GOT3 (cell line): ENCODE measurements around the gene PLXND1.
"Not testable (repeated sequence)": the region's sequence is repeated elsewhere in the genome, so short reads cannot be mapped to it uniquely, and the experiment has no call there.

Experiments used
- DNase-seq: peaks from one replicate; lab custom pipeline; 2025; ENCODE audit warnings: mixed read lengths; lab: John Stamatoyannopoulos, UW

The PLXND1 gene, protein sequence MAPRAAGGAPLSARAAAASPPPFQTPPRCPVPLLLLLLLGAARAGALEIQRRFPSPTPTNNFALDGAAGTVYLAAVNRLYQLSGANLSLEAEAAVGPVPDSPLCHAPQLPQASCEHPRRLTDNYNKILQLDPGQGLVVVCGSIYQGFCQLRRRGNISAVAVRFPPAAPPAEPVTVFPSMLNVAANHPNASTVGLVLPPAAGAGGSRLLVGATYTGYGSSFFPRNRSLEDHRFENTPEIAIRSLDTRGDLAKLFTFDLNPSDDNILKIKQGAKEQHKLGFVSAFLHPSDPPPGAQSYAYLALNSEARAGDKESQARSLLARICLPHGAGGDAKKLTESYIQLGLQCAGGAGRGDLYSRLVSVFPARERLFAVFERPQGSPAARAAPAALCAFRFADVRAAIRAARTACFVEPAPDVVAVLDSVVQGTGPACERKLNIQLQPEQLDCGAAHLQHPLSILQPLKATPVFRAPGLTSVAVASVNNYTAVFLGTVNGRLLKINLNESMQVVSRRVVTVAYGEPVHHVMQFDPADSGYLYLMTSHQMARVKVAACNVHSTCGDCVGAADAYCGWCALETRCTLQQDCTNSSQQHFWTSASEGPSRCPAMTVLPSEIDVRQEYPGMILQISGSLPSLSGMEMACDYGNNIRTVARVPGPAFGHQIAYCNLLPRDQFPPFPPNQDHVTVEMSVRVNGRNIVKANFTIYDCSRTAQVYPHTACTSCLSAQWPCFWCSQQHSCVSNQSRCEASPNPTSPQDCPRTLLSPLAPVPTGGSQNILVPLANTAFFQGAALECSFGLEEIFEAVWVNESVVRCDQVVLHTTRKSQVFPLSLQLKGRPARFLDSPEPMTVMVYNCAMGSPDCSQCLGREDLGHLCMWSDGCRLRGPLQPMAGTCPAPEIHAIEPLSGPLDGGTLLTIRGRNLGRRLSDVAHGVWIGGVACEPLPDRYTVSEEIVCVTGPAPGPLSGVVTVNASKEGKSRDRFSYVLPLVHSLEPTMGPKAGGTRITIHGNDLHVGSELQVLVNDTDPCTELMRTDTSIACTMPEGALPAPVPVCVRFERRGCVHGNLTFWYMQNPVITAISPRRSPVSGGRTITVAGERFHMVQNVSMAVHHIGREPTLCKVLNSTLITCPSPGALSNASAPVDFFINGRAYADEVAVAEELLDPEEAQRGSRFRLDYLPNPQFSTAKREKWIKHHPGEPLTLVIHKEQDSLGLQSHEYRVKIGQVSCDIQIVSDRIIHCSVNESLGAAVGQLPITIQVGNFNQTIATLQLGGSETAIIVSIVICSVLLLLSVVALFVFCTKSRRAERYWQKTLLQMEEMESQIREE (N-terminal part only)

DNA sequence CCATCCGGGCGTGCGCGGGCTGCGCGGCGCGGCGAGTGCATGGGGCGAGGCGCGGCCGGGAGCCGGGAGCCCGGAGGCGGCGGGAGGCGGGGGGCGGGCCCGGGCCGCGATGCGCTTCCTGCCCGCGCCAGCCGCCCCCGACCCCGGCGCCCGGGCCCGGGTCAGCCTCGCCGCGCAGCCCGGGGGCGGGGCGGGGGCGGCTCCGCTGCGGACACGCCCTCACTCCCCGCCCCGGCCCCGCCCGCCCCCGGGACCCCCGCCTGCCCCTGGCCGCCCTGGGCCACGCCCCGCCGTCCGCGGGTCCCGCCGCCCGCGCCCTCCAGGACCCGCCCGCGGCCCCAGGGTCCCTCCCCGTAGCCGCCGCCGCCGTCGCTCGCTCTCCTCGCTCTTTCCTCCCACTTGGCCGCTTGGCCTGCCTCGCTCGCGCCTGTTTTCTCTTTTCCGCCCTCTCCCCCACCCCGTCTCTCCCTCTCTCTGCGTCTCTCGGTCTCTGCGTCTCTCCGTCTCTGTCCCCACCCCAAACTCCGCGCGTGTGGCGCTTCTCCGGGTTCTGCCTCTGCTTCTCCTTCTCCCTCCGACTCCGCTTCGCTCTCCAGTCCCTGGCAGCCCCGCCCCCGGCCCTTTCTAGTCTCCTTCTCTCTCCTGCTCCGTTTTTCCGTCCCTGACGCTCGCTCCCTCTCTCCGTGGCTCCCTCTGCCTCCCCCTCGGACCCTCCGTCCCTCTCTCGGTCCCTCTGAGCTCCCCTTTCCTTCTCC, at the start of gene PLXND1:
PLXND1 (minus strand) TSS at position 41 of the 755 bp plus-strand sequence; CDS start at position 4, 37 bp downstream.
- DNase-seq: peak; percentile 25

DNA sequence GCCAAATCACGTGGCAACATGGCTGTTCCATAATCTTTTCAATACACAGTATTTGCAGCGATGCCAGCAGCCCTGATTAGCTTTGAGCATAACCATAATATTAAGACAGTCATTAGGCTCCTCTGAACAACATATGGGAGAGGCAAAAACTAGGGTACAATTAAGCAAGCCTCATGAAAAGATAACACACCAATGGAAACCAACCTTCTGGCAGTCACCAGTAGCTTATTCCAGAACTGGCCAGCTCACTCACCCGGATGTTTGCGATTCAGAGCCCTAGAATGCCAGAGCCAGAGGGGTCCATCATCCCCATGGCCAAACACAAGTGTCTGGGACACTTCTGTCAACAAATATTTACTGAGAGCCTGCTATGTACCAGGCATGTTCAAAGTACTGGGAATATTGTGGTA, 48.8 kb upstream of the PLXND1 start:
- no peak for DNase-seq

DNA sequence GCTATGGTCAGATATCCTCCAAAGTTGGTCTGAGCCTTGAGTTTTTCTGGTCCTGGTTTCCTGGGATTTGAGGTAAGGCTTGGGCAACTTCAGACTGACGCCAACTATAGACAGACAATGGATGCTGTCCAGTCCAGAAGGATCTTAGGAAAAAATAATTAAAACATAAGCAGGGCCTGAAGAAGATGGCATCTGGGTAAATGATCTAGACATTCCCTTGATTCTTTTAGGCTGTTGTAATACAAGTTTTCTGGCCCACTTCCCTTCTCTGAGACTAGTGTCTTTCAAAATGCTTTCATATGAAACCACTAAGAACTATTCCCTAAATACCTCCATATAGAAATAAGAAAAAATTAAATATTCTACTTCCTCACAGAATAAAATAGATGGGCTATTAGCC, 47.7 kb upstream of the PLXND1 start:
- no peak for DNase-seq

DNA sequence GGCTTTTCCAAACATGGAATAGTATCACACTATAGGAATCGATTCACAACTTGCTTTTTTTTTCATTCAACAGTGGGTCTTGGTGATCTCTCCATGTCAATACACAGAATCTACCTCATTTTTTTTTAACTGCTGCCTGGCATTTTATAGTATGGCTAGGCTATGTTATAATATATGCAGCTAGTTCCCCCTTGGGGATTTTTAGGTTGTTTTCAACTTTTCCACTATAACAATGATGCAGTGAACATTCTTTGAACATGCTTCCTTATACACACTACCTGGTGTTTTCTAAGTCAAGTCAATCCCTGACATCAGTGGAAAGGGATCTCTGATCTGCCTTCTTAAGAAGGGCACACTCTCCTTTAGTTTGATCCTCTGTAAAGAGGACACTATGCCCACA, 46.5 kb upstream of the PLXND1 start:
- DNase-seq: no peak

DNA sequence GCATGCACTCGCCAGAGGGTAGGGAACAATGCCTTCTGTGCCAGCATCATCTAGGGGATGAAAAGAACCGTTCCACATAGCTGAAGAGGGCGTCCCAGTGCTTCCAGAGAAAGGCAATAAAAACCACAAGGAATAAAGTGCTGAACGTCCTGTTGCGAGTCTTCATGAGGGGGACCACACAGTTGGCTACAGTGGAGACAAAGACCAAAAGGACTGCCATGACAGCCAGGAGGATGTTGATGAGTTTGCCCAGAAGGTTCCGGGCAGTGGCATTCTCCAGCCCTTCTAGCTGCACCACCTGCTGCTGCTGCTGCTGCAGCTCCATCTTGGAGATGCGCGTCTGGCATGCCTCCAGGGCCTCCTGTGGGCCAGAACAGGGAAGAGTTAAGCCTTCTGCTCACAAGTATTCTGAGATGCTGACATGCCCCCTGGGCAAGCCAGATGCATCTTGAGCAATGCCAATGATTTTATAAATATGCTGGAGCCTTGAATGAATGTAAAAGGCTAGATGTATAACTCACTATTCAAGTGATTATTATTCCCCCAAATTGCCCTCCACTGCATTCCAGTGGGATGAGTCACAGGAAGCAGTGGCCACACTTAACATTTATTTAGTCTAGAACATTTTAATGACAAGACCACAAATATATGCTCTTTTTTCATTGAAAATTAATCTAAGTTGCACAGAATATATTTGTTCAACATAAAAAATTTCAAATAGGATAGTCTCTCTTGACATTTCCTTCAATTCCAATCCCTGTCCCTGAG, 45.1 kb upstream of the PLXND1 start:
- DNase-seq: no peak

DNA sequence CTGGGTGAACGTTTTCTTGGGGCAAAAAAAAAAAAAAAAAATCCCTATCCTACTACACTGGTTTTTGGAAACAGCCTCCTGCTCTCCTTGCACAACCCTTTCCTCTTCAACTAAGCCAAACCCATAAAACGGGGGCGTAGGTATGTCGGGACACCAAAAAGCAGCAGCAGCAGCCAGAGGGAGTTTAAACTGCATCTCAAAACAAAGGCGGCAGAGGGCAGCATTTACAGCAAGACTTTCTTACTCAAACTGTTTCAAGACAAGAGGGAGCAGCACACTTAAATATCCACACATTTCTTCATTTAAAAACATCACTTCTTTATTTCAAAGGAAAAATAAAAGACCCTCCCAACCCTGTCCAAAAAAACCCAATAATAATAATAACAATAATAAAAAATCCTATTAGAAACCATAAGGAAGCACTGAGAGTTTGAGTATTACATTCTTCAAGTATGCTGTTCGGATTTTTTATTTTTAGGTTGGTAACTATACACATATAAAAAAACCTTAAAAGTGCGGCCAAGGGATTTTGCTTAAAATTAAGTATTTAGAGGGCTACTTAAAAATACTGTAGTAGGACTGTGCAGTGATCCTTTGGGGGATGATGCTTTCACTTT, 43.9 kb upstream of the PLXND1 start:
- DNase-seq: peak; percentile 20

DNA sequence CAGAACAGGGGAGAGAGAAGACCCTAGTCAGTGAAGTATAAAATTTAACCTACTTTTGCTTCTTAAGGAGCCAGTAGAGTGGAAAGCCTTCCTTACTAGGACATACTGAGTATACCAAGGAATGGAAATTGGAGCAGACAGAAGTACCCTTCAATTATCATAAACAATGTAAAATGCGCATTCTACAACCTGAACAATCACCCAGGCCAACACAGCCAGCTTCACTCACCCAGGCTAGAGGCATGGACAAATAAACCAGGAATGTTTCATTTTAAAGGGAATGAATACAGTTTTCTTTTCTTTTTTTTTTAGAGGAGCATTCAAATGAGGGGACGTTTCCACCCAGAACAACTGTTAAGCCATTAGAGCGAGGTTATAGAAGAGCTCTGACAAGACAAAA, 41.9 kb upstream of the PLXND1 start:
- no peak for DNase-seq

DNA sequence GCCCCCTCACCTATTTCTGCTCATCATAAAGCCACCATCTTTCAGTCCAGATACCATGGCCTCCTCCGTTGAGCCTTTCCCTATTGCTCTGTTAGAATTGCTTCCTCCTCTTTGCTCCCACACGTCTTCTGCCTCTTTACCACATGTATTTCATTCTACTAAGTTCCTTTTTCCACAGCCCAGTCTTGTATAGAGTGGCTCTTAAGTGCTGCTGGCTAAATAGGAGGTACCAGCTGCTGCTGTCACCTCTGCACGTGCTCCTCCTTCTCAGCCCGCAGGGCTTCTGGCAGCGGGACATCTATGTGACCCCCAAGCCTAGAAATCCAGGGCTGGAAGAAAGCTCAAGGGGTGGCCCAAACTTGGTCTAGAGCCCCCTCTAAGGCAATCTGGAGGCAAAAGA, 38.8 kb upstream of the PLXND1 start:
- DNase-seq: no peak

DNA sequence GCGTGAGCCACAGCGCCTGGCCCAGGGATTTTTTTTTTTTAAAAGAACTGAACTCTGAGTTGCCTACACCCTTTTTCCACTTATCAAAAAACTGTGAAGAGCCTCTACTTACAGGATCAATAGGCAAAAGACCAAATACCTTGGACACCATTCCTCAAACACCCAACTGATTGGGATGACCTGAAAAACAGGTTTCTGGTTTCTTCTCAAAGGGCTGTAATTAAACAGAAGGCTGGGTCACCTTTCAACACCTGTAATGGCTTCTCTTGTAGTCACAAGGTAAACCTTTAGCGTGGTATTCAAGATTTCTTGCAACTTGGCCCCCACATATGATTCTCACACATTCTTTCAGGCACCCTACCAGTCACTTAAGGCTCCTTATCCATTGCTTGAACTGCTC, 38.4 kb upstream of the PLXND1 start:
- no peak for DNase-seq

DNA sequence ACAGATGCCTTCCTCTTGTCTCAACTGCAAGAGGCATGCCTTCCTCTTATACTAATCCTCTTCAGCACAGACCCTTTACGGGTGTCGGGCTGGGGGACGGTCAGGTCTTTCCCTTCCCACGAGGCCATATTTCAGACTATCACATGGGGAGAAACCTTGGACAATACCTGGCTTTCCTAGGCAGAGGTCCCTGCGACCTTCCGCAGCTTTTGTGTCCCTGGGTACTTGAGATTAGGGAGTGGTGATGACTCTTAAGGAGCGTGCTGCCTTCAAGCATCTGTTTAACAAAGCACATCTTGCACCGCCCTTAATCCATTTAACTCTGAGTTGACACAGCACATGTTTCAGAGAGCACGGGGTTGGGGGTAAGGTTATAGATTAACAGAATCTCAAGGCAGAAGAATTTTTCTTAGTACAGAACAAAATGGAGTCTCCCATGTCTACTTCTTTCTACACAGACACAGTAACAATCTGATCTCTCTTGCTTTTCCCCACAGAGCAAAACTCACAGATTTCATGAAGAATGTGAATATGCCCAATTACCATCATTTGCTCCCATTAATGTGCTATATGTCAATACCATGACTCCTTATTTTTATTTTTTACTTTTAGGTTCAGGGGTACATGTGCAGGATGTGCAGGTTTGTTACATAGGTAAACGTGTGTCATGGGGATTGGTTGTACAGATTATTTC, 35.2 kb upstream of the PLXND1 start:
- not testable (repeated sequence) for DNase-seq

DNA sequence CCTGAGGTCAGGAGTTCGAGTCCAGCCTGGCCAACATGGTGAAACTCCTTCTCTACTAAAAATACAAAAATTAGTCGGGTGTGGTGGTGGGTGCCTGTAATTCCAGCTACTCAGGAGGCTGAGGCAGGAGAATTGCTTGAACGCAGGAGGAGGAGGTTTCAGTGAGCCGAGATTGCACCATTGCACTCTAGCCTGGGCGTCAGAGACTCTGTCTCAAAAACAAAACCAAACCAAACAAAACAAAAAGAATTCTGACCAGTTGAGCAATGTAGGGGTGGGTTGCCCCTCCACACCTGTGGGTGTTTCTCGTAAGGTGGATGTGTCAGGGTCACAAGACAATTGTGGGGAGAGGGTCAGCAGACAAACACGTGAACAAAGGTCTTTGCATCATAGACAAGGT, 34.5 kb upstream of the PLXND1 start:
- DNase-seq: not testable (repeated sequence)

DNA sequence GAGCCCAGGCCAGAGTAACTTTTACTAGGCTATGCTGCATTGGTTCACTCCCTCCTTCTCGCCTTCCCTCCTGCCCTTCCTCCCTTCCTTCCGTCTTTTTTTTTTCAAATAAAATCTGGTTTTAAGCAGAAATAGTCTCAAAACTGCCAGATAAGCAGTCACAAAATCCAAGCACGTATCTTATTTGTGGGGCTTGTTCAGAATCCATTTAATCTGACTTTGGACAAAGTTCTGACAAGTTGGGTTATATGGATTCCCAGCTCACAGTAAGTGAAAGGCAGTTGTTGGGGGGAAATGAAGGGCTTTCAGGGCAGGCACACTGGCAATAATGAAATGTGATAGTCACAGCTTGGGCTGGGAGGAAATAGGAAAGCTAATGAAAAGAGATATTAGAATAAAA, 32.0 kb upstream of the PLXND1 start:
- no peak for DNase-seq

DNA sequence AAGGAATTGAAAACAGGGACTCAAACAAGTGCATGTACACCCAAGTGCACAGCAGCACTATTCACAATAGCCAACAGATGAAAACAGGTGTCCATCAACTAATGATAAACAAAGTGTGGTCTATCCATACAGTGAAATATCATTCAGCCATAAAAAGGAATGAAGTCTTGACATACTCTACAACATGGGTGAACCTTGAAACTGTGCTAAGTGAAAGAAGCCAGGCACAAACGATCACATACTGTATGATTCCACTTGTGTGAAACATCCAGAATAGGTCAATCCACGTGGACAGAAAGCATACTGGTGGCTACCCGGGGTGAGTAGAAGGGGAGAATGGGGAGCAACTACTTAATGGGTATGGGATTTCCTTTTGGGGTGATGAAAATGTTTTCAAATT, 29.6 kb upstream of the PLXND1 start:
- DNase-seq: no peak

DNA sequence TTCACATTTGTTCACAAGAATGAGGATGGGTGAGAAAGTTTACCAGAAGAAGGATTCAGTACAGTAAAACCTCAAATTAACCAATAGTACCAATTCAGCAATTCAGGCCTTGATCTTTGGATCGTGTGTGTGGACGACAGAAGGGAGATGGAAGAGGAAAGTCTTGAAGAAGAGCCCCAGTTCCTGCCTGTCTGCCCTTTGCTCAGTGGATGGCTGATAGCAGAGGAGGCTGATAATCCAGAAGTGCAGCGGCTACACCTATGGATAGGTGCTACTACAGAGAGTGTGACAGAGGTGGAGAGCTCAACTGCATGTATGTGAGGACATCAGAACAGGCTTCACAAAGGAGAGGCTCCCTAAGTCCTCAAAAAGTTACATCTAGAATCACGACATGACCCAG, 29.2 kb upstream of the PLXND1 start:
- DNase-seq: no peak

DNA sequence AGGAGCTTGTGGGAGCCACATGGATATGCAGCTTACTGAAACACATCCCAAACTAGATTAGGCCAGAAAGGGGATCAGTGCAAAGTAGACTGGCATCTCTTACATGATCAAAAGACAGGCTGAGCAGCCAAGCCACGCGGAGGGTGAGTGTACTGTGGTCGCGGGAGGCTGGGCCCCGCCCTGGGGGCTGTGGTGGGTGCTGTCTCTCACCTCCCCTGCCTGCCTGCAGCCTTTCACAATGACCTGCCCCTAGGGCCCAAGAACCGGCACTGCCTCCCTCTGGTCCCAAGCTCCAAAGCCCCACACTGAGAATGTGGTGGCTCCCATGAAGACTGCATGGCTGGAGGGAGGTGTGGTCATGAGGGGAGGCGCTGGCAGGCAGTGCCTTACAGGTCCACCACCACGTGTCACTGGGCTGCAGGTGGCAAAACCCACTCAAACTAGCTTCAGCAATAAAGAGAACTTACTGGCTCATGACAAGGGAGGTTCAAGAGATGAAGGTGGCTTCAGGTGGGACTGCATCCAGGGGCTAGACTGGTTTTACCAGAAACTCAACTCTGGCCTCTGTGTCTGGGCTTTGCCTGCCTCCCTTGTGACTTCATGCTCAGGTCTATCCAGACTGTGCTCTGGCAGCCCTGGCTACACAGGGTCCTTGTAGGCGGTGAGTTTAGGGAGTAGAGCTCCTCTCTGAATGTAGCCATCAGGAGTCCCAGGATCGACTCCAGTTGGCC, 27.4 kb upstream of the PLXND1 start:
- DNase-seq: no peak

DNA sequence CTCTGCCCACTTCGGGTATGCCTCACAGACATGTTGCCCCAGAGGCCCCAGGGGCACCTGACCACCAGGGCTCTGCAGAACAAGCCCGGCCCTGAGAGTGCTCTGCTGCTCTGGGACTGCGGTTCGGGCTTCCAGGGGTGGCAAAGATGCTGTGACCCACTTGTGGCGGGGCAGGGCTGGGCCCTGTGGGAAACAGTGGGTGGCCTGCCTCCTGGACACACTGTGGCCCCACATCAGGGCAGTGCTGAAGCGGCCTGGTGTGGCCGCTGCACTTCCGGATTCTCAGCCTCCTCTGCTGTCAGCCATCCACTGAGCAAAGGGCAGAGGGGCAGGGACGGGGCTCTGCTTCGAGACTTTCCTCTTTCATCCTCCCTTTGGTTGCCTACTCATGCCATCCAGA, 26.5 kb upstream of the PLXND1 start:
- no peak for DNase-seq

DNA sequence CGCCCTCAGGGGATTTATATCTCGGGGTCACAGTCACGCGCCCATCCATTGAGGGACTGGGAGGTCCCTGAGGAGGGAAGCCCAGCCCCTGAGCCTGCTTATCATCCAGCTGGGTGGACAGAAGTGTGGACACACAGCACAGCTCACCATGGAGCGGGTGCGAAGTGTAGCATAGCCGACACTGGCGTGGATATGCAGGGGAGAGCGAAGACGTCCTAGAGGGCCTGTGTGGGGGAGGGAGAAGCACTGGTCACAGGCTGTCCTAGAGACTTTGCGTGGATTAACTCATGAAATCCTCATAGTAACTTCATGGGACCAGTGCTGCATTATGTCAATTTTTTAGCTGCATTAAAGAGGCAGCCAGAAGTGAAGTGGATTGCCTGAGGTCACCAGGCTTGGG, 26.1 kb upstream of the PLXND1 start:
- no peak for DNase-seq

DNA sequence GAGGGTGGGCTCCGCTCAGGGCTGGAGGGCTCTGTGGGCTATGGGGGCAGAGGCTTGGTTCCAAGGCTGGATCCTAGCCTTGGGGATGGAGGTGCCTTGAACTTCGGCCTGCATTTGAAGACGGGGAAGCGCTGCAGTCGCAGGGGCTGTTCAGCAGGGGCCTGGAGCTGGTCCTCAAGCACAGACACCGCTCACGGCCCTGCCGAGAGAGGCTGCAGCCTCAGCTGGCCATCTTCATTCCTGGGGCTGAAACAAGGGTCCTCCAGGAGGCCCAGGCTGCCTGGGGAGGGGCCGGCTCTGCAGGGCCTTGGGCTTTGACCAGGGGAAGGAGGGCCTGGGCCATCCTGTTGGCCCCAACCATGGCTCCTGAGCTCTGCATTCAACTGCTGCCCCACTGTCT, 25.6 kb upstream of the PLXND1 start:
- DNase-seq: no peak

DNA sequence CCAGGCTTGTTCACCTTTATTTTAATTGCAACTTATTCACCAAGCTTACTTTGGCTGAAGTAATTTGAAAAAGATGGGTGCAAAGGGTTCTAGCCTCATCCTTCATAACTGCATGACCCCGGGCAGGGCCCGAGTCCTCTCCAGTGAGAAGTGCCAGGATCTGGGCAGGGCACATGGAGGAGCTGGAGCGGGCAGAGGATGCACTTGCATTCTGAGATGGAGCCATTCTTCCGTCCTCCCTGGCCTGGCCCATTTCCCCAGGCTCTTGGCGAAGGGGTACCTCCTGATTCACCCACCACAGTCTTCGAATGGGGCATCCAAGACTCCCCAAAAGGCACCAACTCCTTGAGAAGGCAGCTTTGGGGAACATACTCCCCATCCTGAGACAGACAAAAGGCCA, 22.5 kb upstream of the PLXND1 start:
- no peak for DNase-seq
